ENCODE measurements around the gene TM7SF2. TPM values are rescaled to one million over a fixed set of nuclear protein-coding genes. Genes with fewer than 3 reads are reported as not detected.

The TM7SF2 gene
- total and polyA plus RNA-seq, 2 of the 13 experiments (the other 11 are each of a cell fraction or from before 2014, with no cell fraction given): 56.0 to 66.9 TPM

GRCh38 chr11:65112546-65113360, 1.1 kb downstream of the TM7SF2 start (continued):
- TF ChIP-seq RFX3 (CRISPR knock-in tag; IDR thresholded peaks at IDR 0.05): no peak
- no peak for TF ChIP-seq KAT2B (IDR thresholded peaks at IDR 0.05; ENCODE audit: borderline replicate concordance, low read depth, low read length)
- no peak for TF ChIP-seq FOXP4 (CRISPR knock-in tag; IDR thresholded peaks at IDR 0.05)
- no peak for TF ChIP-seq XBP1 (CRISPR knock-in tag; IDR thresholded peaks at IDR 0.05)
- peak; percentile 71 for TF ChIP-seq ZFY (CRISPR knock-in tag; IDR thresholded peaks at IDR 0.05)
- peak; percentile 77 for TF ChIP-seq HDAC1 (CRISPR knock-in tag; IDR thresholded peaks at IDR 0.05)
- no peak for TF ChIP-seq TERF1 (CRISPR knock-in tag; IDR thresholded peaks at IDR 0.05)
- no peak; the same call in 1 of the 2 replicates for TF ChIP-seq GATAD1 (CRISPR knock-in tag; IDR thresholded peaks at IDR 0.05)
- no peak for TF ChIP-seq EP300 (IDR thresholded peaks at IDR 0.05; ENCODE audit: low read depth in 2 of 2, low read length in 2 of 2)
- TF ChIP-seq EP300 (CRISPR knock-in tag; IDR thresholded peaks at IDR 0.05; ENCODE audit: borderline replicate concordance): no peak
- no peak for TF ChIP-seq CREB1 (IDR thresholded peaks at IDR 0.05)
- TF ChIP-seq CREB1 (CRISPR knock-in tag; IDR thresholded peaks at IDR 0.05): no peak
- peak; percentile 77; the same call in 1 of the 2 replicates for TF ChIP-seq UBTF (CRISPR knock-in tag; IDR thresholded peaks at IDR 0.05)
- TF ChIP-seq ATF5 (CRISPR knock-in tag; IDR thresholded peaks at IDR 0.05; ENCODE audit: low read depth): no peak
- TF ChIP-seq NFE2 (CRISPR knock-in tag; IDR thresholded peaks at IDR 0.05): no peak
- TF ChIP-seq PRDM10 (CRISPR knock-in tag; IDR thresholded peaks at IDR 0.05; ENCODE audit: low read depth): peak; percentile 66
- TF ChIP-seq YEATS4 (CRISPR knock-in tag; IDR thresholded peaks at IDR 0.05; ENCODE audit: borderline replicate concordance): peak; percentile 65
- TF ChIP-seq GFI1 (CRISPR knock-in tag; IDR thresholded peaks at IDR 0.05; ENCODE audit: borderline replicate concordance): no peak
- no peak for TF ChIP-seq TEF (CRISPR knock-in tag; IDR thresholded peaks at IDR 0.05)

Data from HepG2 (cell line).